ENCODE results near the gene LRRC8E.
"Not testable (repeated sequence)": the region's sequence is repeated elsewhere in the genome, so short reads cannot be mapped to it uniquely, and the experiment has no call there.

LRRC8E gene

GRCh38 chr19:7920519-7921301, 32.4 kb downstream of the LRRC8E start:
- peak; percentile 97 for DNase-seq (ENCODE audit: low spot score)

GRCh38 chr19:7921302-7921966, 33.1 kb downstream of the LRRC8E start:
- DNase-seq (ENCODE audit: low spot score): no peak

GRCh38 chr19:7921967-7922835, 33.9 kb downstream of the LRRC8E start:
- no peak for DNase-seq (ENCODE audit: low spot score)

- DNase-seq (ENCODE audit: low spot score): no peak
Observed at GRCh38 chr19:7922836-7923195, 34.5 kb downstream of the LRRC8E start.

- no peak for DNase-seq (ENCODE audit: low spot score)
Observed at GRCh38 chr19:7923295-7924191, 35.2 kb downstream of the LRRC8E start.

- no peak for DNase-seq (ENCODE audit: low spot score)
Observed at GRCh38 chr19:7924241-7924640, 35.9 kb downstream of the LRRC8E start.

GRCh38 chr19:7924651-7925170, 36.4 kb downstream of the LRRC8E start:
- DNase-seq (ENCODE audit: low spot score): no peak

GRCh38 chr19:7925171-7925851, 37.0 kb downstream of the LRRC8E start:
- peak; percentile 89 for DNase-seq (ENCODE audit: low spot score)

GRCh38 chr19:7926021-7926726, 37.9 kb downstream of the LRRC8E start, which contains the start of gene CTXN1:
Gene CTXN1, minus strand, starts transcription at chr19:7926135. Its CDS starts 597 bp downstream, at chr19:7925538.
- peak; percentile 88 for DNase-seq (ENCODE audit: low spot score)

GRCh38 chr19:7926727-7927604, 38.7 kb downstream of the LRRC8E start:
- no peak for DNase-seq (ENCODE audit: low spot score)

GRCh38 chr19:7927605-7928333, 39.5 kb downstream of the LRRC8E start:
- DNase-seq (ENCODE audit: low spot score): no peak

GRCh38 chr19:7928334-7928706, 40.0 kb downstream of the LRRC8E start:
- no peak for DNase-seq (ENCODE audit: low spot score)

GRCh38 chr19:7928741-7929701, 40.7 kb downstream of the LRRC8E start:
- DNase-seq (ENCODE audit: low spot score): peak; percentile 73

- not testable (repeated sequence) for DNase-seq (ENCODE audit: low spot score)
Observed at GRCh38 chr19:7930030-7930429, 41.7 kb downstream of the LRRC8E start.

GRCh38 chr19:7930765-7931164, 42.5 kb downstream of the LRRC8E start:
- no peak for DNase-seq (ENCODE audit: low spot score)

GRCh38 chr19:7931221-7932061, 43.1 kb downstream of the LRRC8E start:
- no peak for DNase-seq (ENCODE audit: low spot score)

Data from AG20443 (cell line).